PFSK-1 (cell line): ENCODE results near the gene BAHD1.

Source experiments
- FOXP2 ChIP-seq: optimal IDR thresholded peaks from 2 replicates; pipeline ENCODE3; 2011; ENCODE audit warnings: borderline replicate concordance, control low read depth, inconsistent platforms; ENCODE audit not compliant: insufficient read depth; ENCODE audit errors: extremely low read length, extremely low read depth
- POLR2AphosphoS5 ChIP-seq: IDR thresholded peaks from 2 replicates; pipeline ENCODE4 v1.6.1; 2012; ENCODE audit warnings: low read depth, mild to moderate bottlenecking, control low read depth, low read length, moderate library complexity
- REST ChIP-seq, 2 experiments: IDR thresholded peaks; 2 replicates each; pipeline versions ENCODE4 v1.6.1 to v1.8.0; 2011 to 2012; ENCODE audit warnings: low read depth in 2 of 2, low read length in 2 of 2, control low read depth in 1 of 2, inconsistent platforms in 1 of 2, mild to moderate bottlenecking in 1 of 2, moderate library complexity in 1 of 2; ENCODE audit not compliant: insufficient read depth in 1 of 2
- TAF1 ChIP-seq: IDR thresholded peaks from 2 replicates; pipeline ENCODE4 v1.6.1; 2012; ENCODE audit warnings: low read length, control low read depth, borderline replicate concordance; ENCODE audit not compliant: insufficient read depth

DNA sequence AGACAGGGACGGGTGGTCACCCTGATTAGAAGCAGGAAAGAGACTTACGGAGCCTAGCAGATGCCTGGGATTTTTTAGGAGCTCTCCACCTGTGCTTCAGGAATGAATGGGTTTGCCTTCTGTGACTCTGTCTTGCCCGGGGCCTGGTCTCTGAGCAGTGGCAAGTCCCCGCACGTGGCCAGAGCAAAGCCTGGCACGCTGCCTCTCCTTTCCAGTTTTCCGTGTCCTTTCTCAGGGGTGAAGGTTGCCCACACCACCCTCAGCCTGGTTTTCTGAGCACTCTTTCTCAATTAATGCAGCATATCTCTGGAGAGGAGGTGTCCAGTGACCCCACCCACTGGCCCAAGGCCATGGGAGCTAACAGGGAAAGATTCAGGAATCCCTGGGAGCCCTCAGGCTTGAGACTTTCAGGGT is 15.6 kb downstream of the BAHD1 start:
- no peak for TF ChIP-seq REST (IDR thresholded peaks at IDR 0.05; ENCODE audit: insufficient read depth in 1 of 2, low read depth in 2 of 2, low read length in 2 of 2)
- no peak for TF ChIP-seq POLR2AphosphoS5
- no peak for TF ChIP-seq TAF1
- TF ChIP-seq FOXP2 = no peak
